ENCODE measurements around the gene OR4L1. TPM values are rescaled to one million over a fixed set of nuclear protein-coding genes. Genes with fewer than 3 reads are reported as not detected.
"Not testable (repeated sequence)": the region's sequence is repeated elsewhere in the genome, so short reads cannot be mapped to it uniquely, and the experiment has no call there.

Gene OR4L1
- total and polyA plus RNA-seq, 2 of the 4 experiments (the other 2 are of a cell fraction): not detected

DNA sequence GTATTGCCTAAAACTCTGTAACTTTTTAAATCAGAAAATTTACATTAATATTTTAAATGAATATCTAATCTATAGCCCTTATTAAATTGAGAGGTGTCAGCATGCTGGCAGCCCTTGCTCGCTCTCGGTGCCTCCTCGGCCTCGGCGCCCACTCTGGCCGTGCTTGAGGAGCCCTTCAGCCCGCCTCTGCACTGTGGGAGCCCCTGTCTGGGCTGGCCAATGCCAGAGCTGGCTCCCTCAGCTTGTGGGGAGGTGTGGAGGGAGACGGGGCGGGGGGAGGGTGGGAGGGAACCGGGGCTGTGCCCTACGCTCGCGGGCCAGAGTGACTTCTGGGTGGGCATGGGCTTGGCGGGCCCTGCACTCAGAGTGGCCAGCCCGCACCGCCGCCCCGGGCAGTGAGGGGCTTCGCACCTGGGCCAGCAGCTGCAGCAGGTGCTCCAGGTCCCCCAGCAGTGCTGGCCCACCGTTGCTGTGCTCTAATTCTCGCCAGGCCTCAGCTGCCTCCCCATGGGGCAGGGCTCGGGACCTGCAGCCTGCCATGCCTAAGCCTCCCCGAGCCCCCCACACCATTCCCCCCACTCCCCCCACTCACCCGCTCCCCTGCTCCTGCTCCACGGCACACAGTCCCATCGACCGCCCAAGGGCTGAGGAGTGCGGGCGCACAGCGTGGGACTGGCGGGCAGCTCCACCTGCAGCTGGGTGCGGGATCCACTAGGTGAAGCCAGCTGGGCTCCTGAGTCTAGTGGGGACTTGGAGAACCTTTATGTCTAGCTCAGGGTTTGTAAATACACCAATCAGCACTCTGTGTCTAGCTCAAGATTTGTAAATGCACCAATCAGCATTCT is 39.3 kb downstream of the OR4L1 start:
- H3K9ac ChIP-seq (ENCODE audit: low read depth, low read length); H3K36me3 ChIP-seq (ENCODE audit: control insufficient read depth, insufficient read depth, low read length); H4K5ac ChIP-seq (ENCODE audit: low read depth, low read length); in situ Hi-C loops (cut with MboI; ENCODE audit: low sequenced_read_pairs); H3K4ac ChIP-seq (ENCODE audit: low read depth, low read length); intact Hi-C loops (cut with micrococcal nuclease); ATAC-seq (ENCODE audit: low read depth); H3K9me1 ChIP-seq (ENCODE audit: insufficient read depth, low read length); H3K14ac ChIP-seq (replicated peaks; ENCODE audit: low read depth, low read length); H2BK15ac ChIP-seq (ENCODE audit: low read depth, low read length); H3K79me1 ChIP-seq (ENCODE audit: low read depth in 1 of 2, low read length in 2 of 2); H2BK20ac ChIP-seq (ENCODE audit: low read depth, low read length); H2AFZ ChIP-seq (replicated peaks; ENCODE audit: low read length, poor library complexity); H3K56ac ChIP-seq (ENCODE audit: extremely low read depth, insufficient read depth, low read length); H3K18ac ChIP-seq (ENCODE audit: low read depth, low read length); H3K4me2 ChIP-seq (ENCODE audit: low read depth, low read length); H4K91ac ChIP-seq (ENCODE audit: insufficient read depth, low read depth, low read length); H3K23ac ChIP-seq (ENCODE audit: low read depth, low read length); dilution Hi-C loops (cut with HindIII; ENCODE audit: low sequenced_read_pairs, unreplicated experiment); H3K27me3 ChIP-seq (ENCODE audit: control insufficient read depth, insufficient read depth, low read length); POLR2A ChIA-PET (ENCODE audit: unreplicated experiment); H3K4me3 ChIP-seq (ENCODE audit: insufficient read depth, low read depth, low read length); H2AK9ac ChIP-seq (replicated peaks; ENCODE audit: low read depth, low read length, poor library complexity); BruUV-seq (replicated peaks); DNase-seq; H2AK5ac ChIP-seq (ENCODE audit: low read depth, low read length); CTCF ChIA-PET; H3K27ac ChIP-seq (ENCODE audit: insufficient read depth, low read length); H2BK120ac ChIP-seq (ENCODE audit: low read depth, low read length); H3K9me3 ChIP-seq (ENCODE audit: control insufficient read depth, insufficient read depth, low read length); H2BK5ac ChIP-seq (ENCODE audit: low read depth, low read length, poor library complexity, severe bottlenecking); H4K20me1 ChIP-seq (ENCODE audit: insufficient read depth, low read length); H3K4me1 ChIP-seq (ENCODE audit: control insufficient read depth, insufficient read depth, low read length); H4K8ac ChIP-seq (ENCODE audit: low read depth in 2 of 2, low read length in 2 of 2): not testable (repeated sequence)
- WGBS, 2 experiments (ENCODE audit: extremely low coverage in 2 of 2, insufficient read length in 1 of 2): 81% methylated on average over 8 of the region's 32 CpGs; no CpG with 5 or more reads in 1 of the 2 experiments

Measured in IMR-90 (cell line).